HuH-7 (cell line): ENCODE results near the gene RHBDL1.
A peak's percentile ranks its signal among the peaks of the same experiment; 100 is the strongest.

Source experiments
- DNase-seq: peaks from one replicate; pipeline ENCODE4 v3.0.0; 2011; ENCODE audit warnings: low spot score

Gene RHBDL1

GRCh38 chr16:637081-638018 lies 38.1 kb upstream of the RHBDL1 start:
- peak; percentile 90 for DNase-seq

- no peak for DNase-seq
Observed at GRCh38 chr16:638034-638543, 37.4 kb upstream of the RHBDL1 start.

- DNase-seq, result no peak
Observed at GRCh38 chr16:638836-639235, 36.6 kb upstream of the RHBDL1 start.

GRCh38 chr16:640614-641013 lies 34.9 kb upstream of the RHBDL1 start:
- no peak for DNase-seq

- peak; percentile 86 for DNase-seq
Observed at GRCh38 chr16:641326-642188, 33.9 kb upstream of the RHBDL1 start, which contains the start of gene MCRIP2. Gene MCRIP2 (plus strand): TSS chr16:641828. CDS start chr16:641992, 164 bp downstream.

GRCh38 chr16:642189-643049 lies 33.1 kb upstream of the RHBDL1 start:
- peak; percentile 44 for DNase-seq

- no peak for DNase-seq
Observed at GRCh38 chr16:643050-643368, 32.5 kb upstream of the RHBDL1 start.

- DNase-seq, result no peak
Observed at GRCh38 chr16:644556-644955, 30.9 kb upstream of the RHBDL1 start.

GRCh38 chr16:645852-646678 lies 29.4 kb upstream of the RHBDL1 start:
- DNase-seq, result peak; percentile 61

- DNase-seq, result no peak
Observed at GRCh38 chr16:646679-647172, 28.7 kb upstream of the RHBDL1 start.

- DNase-seq, result no peak
Observed at GRCh38 chr16:647173-647902, 28.1 kb upstream of the RHBDL1 start.

GRCh38 chr16:648071-648780 lies 27.2 kb upstream of the RHBDL1 start:
- DNase-seq, result no peak

GRCh38 chr16:648781-649589 lies 26.5 kb upstream of the RHBDL1 start, which contains the start of gene WDR90:
Gene WDR90 (plus strand): TSS chr16:649365. CDS start chr16:649417, 52 bp downstream.
- DNase-seq, result peak; percentile 94

GRCh38 chr16:649631-650030 lies 25.8 kb upstream of the RHBDL1 start:
- no peak for DNase-seq

GRCh38 chr16:651844-652243 lies 23.6 kb upstream of the RHBDL1 start:
- no peak for DNase-seq

- DNase-seq, result no peak
Observed at GRCh38 chr16:652454-653305, 22.8 kb upstream of the RHBDL1 start.

GRCh38 chr16:654034-654433 lies 21.4 kb upstream of the RHBDL1 start:
- DNase-seq, result no peak
